ENCODE results near the gene FAM163A.
"Not testable (repeated sequence)": the region's sequence is repeated elsewhere in the genome, so short reads cannot be mapped to it uniquely, and the experiment has no call there.

The FAM163A gene

GRCh38 chr1:179788259-179788658 lies 45.2 kb downstream of the FAM163A start:
- no peak for DNase-seq (ENCODE audit: low read depth, low spot score)

GRCh38 chr1:179793281-179793680 lies 50.2 kb downstream of the FAM163A start:
- no peak for DNase-seq (ENCODE audit: low read depth, low spot score)

- DNase-seq (ENCODE audit: low read depth, low spot score), result no peak
Measured at GRCh38 chr1:179794146-179794545, 51.1 kb downstream of the FAM163A start.

GRCh38 chr1:179794669-179795068 lies 51.6 kb downstream of the FAM163A start:
- DNase-seq (ENCODE audit: low read depth, low spot score), result no peak

- DNase-seq (ENCODE audit: low read depth, low spot score), result no peak
Measured at GRCh38 chr1:179798213-179798863, 55.2 kb downstream of the FAM163A start.

GRCh38 chr1:179798864-179799516 lies 55.9 kb downstream of the FAM163A start:
- DNase-seq (ENCODE audit: low read depth, low spot score), result no peak

- DNase-seq (ENCODE audit: low read depth, low spot score), result no peak
Measured at GRCh38 chr1:179800481-179800880, 57.4 kb downstream of the FAM163A start.

GRCh38 chr1:179803104-179803503 lies 60.0 kb downstream of the FAM163A start:
- no peak for DNase-seq (ENCODE audit: low read depth, low spot score)

GRCh38 chr1:179803918-179804317 lies 60.8 kb downstream of the FAM163A start:
- no peak for DNase-seq (ENCODE audit: low read depth, low spot score)

GRCh38 chr1:179804417-179804816 lies 61.3 kb downstream of the FAM163A start:
- DNase-seq (ENCODE audit: low read depth, low spot score), result not testable (repeated sequence)

- DNase-seq (ENCODE audit: low read depth, low spot score), result no peak
Measured at GRCh38 chr1:179805291-179806195, 62.5 kb downstream of the FAM163A start.

- no peak for DNase-seq (ENCODE audit: low read depth, low spot score)
Measured at GRCh38 chr1:179806333-179806732, 63.2 kb downstream of the FAM163A start.

- no peak for DNase-seq (ENCODE audit: low read depth, low spot score)
Measured at GRCh38 chr1:179807291-179807690, 64.2 kb downstream of the FAM163A start.

- no peak for DNase-seq (ENCODE audit: low read depth, low spot score)
Measured at GRCh38 chr1:179807691-179808485, 64.8 kb downstream of the FAM163A start.

- DNase-seq (ENCODE audit: low read depth, low spot score), result no peak
Measured at GRCh38 chr1:179808503-179808902, 65.4 kb downstream of the FAM163A start.

GRCh38 chr1:179809506-179810366 lies 66.6 kb downstream of the FAM163A start:
- peak; percentile 44 for DNase-seq (ENCODE audit: low read depth, low spot score)

GRCh38 chr1:179810367-179810715 lies 67.2 kb downstream of the FAM163A start:
- no peak for DNase-seq (ENCODE audit: low read depth, low spot score)

GRCh38 chr1:179812501-179813292 lies 69.6 kb downstream of the FAM163A start:
- no peak for DNase-seq (ENCODE audit: low read depth, low spot score)

GRCh38 chr1:179813626-179814545 lies 70.8 kb downstream of the FAM163A start:
- DNase-seq (ENCODE audit: low read depth, low spot score), result no peak
